Stomach (tissue), 4 donors: Measurements from ENCODE around the gene PCDHA12.
"Not testable (repeated sequence)": the region's sequence is repeated elsewhere in the genome, so short reads cannot be mapped to it uniquely, and the experiment has no call there.

Experiments
- CTCF ChIP-seq, 7 experiments: fragments of 450-650 bp in 4 of 7; fragments of 200-600 bp in 3 of 7; sonication (generic) in 3 of 7; IDR thresholded peaks; one replicate each; pipeline ENCODE4 v1.5.1; 2016 to 2019; ENCODE audit warnings: antibody characterized with exemption in 7 of 7, control low read depth in 2 of 7, mild to moderate bottlenecking in 1 of 7
- EP300 ChIP-seq: sonication (generic); formaldehyde crosslinking; IDR thresholded peaks from one replicate; pipeline ENCODE4 v1.6.1; 2017; ENCODE audit warnings: antibody characterized with exemption
- POLR2A ChIP-seq, 4 donors: fragments of 450-650 bp; IDR thresholded peaks; one replicate each; pipeline ENCODE4 v1.6.1; 2016; ENCODE audit warnings: antibody characterized with exemption in 4 of 4, control low read depth in 2 of 4, mild to moderate bottlenecking in 1 of 4, moderate library complexity in 1 of 4
- POLR2AphosphoS5 ChIP-seq, 3 donors: sonication (generic); formaldehyde crosslinking; IDR thresholded peaks; one replicate each; pipeline ENCODE4 v1.6.1; 2016; ENCODE audit warnings: antibody characterized with exemption in 3 of 3

GRCh38 chr5:140834439-140835008, 40.6 kb upstream of the PCDHA12 start:
- TF ChIP-seq POLR2A (IDR thresholded peaks at IDR 0.05); EP300; POLR2AphosphoS5 (IDR thresholded peaks at IDR 0.05); CTCF (IDR thresholded peaks at IDR 0.05): not testable (repeated sequence)
